HepG2 (cell line): ENCODE results near the gene WDR18. TPM values are rescaled to one million over a fixed set of nuclear protein-coding genes. Genes with fewer than 3 reads are reported as not detected.

Experiments used
- ARID4A ChIP-seq: sonication (generic); formaldehyde crosslinking; IDR thresholded peaks from 2 replicates; pipeline ENCODE4 v1.5.0; 2020; ENCODE audit warnings: mild to moderate bottlenecking, missing genetic modification reagents, borderline replicate concordance
- ELF1 ChIP-seq: sonication (generic); formaldehyde crosslinking; IDR thresholded peaks from 2 replicates; pipeline ENCODE4 v1.4.0; 2020; ENCODE audit warnings: missing genetic modification reagents
- ETV5 ChIP-seq: IDR thresholded peaks from 2 replicates; pipeline ENCODE4 v1.6.1; 2018; ENCODE audit warnings: missing biosample characterization, missing genetic modification reagents, inconsistent platforms, borderline replicate concordance
- HES4 ChIP-seq: sonication (generic); formaldehyde crosslinking; IDR thresholded peaks from 2 replicates; pipeline ENCODE4 v1.9.0; 2021; ENCODE audit warnings: mild to moderate bottlenecking, missing genetic modification reagents, borderline replicate concordance
- IRX3 ChIP-seq: sonication (generic); formaldehyde crosslinking; IDR thresholded peaks from 2 replicates; pipeline ENCODE4 v1.8.1; 2023; ENCODE audit warnings: mild to moderate bottlenecking, low read depth, missing genetic modification reagents, borderline replicate concordance
- ISL2 ChIP-seq: sonication (generic); formaldehyde crosslinking; IDR thresholded peaks from 2 replicates; pipeline ENCODE4 v1.5.0; 2020; ENCODE audit warnings: missing genetic modification reagents
- KDM4B ChIP-seq: sonication (generic); formaldehyde crosslinking; IDR thresholded peaks from 2 replicates; pipeline ENCODE4 v1.4.0; 2020; ENCODE audit warnings: missing genetic modification reagents
- PATZ1 ChIP-seq: sonication (generic); formaldehyde crosslinking; IDR thresholded peaks from 2 replicates; pipeline ENCODE4 v1.4.0; 2020; ENCODE audit warnings: missing genetic modification reagents
- RBM39 ChIP-seq: fragments of 200-400 bp; formaldehyde crosslinking; IDR thresholded peaks from one replicate; pipeline ENCODE4 v1.6.1; 2018; ENCODE audit warnings: antibody characterized with exemption, mild to moderate bottlenecking, low read depth, low read length; ENCODE audit not compliant: poor library complexity, severe bottlenecking
- SATB2 ChIP-seq: sonication (generic); formaldehyde crosslinking; IDR thresholded peaks from 2 replicates; pipeline ENCODE4 v1.5.0; 2020; ENCODE audit warnings: missing genetic modification reagents
- TBX2 ChIP-seq: sonication (generic); formaldehyde crosslinking; IDR thresholded peaks from 2 replicates; pipeline ENCODE4 v1.5.0; 2020; ENCODE audit warnings: missing genetic modification reagents, mild to moderate bottlenecking, borderline replicate concordance
- ZC3H4 ChIP-seq: sonication (generic); formaldehyde crosslinking; IDR thresholded peaks from 2 replicates; pipeline ENCODE4 v1.4.0; 2020; ENCODE audit warnings: missing genetic modification reagents, borderline replicate concordance
- ZNF468 ChIP-seq: sonication (generic); formaldehyde crosslinking; IDR thresholded peaks from 2 replicates; pipeline ENCODE4 v1.8.0; 2022; ENCODE audit warnings: mild to moderate bottlenecking, moderate library complexity, missing genetic modification reagents
- ZNF556 ChIP-seq: sonication (generic); formaldehyde crosslinking; IDR thresholded peaks from 2 replicates; pipeline ENCODE4 v1.4.0; 2020; ENCODE audit warnings: mild to moderate bottlenecking, missing genetic modification reagents, borderline replicate concordance
- ZNF574 ChIP-seq: sonication (generic); formaldehyde crosslinking; IDR thresholded peaks from 2 replicates; pipeline ENCODE4 v1.4.0; 2020; ENCODE audit warnings: missing genetic modification reagents
- ZNF878 ChIP-seq: sonication (generic); formaldehyde crosslinking; IDR thresholded peaks from 2 replicates; pipeline ENCODE4 v1.8.1; 2023; ENCODE audit warnings: mild to moderate bottlenecking, missing genetic modification reagents, moderate library complexity
- ZSCAN25 ChIP-seq: sonication (generic); formaldehyde crosslinking; IDR thresholded peaks from 2 replicates; pipeline ENCODE4 v1.8.0; 2022; ENCODE audit warnings: mild to moderate bottlenecking, missing genetic modification reagents
- polyA plus RNA-seq, 8 experiments: library from polyadenylated mRNA; depleted of rRNA in 3 of 8; stranded (reverse) in 7 of 8; unstranded in 1 of 8; fragments of >200 nt; fragmentation: Illumina TruSeq in 4 of 8; extraction: Trizol in 4 of 8; gene quantifications; 2 replicates each; pipeline versions ENCODE4 v1.2.1 to v1.2.3, GENCODE V29; 2011 to 2016; ENCODE audit warnings: low read depth in 4 of 8, missing spikeins in 1 of 8, mixed read lengths in 1 of 8; ENCODE audit not compliant: insufficient read depth in 1 of 8
- total RNA-seq, 5 experiments: library from RNA; depleted of rRNA; stranded (reverse); fragments of >200 nt; fragmentation: Illumina TruSeq; extraction: Trizol; gene quantifications; 2 replicates each; pipeline ENCODE4 v1.2.3, GENCODE V29; 2016; ENCODE audit warnings: low read depth in 1 of 5

Gene WDR18
- total and polyA plus RNA-seq, 2 of the 13 experiments (the other 11 are each of a cell fraction or from before 2014, with no cell fraction given): 36.4 to 47.6 TPM

DNA sequence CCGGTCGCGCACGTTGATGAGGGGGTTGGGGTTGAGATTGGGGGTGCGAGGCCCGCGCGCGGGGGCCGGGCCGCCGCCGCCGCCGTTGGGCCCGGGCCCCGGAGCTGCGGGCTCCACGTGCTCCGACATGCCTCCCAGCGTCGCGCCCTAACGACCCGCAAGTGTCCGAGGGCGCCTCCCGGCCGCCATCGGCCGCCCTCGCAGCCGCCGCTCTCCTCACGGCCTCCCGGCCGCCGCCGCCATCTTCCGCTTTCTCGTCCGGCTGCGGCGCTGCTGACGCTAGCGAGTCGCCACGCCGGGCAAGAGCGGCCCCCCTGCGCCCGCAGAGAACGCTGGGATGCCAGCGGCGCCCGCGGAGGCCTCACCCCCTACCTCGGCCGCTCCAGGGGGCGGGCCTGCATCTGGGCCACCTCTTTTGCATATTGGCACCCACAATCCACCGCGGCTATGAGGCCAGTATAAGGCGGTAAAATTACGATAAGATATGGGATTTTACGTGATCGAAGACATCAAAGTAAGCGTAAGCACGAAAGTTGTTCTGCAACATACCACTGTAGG lies 36.8 kb downstream of the WDR18 start, which contains the start of gene TMEM259 (continued):
- peak; percentile 46; the same call in 1 of the 2 replicates for TF ChIP-seq ISL2 (CRISPR knock-in tag)
- peak; percentile 21; the same call in 1 of the 2 replicates for TF ChIP-seq HES4
- TF ChIP-seq ZNF878 (CRISPR knock-in tag): peak; percentile 62; the same call in 1 of the 2 replicates
- no peak for TF ChIP-seq SATB2
- peak; percentile 99 for TF ChIP-seq ZNF574 (CRISPR knock-in tag)
- peak; percentile 16; the same call in 1 of the 2 replicates for TF ChIP-seq ETV5 (CRISPR knock-in tag)
- TF ChIP-seq ZSCAN25 (CRISPR knock-in tag): no peak; the same call in 1 of the 2 replicates
- TF ChIP-seq TBX2: no peak
- TF ChIP-seq IRX3 (CRISPR knock-in tag): 0 out of 2 replicates have a peak, but pooled peaks have one; percentile 72
- TF ChIP-seq ELF1: 0 out of 2 replicates have a peak, but pooled peaks have one; percentile 32
- TF ChIP-seq ZC3H4 (CRISPR knock-in tag): no peak
- peak; percentile 48 for TF ChIP-seq RBM39
- no peak for TF ChIP-seq ZNF468
- 0 out of 2 replicates have a peak, but pooled peaks have one; percentile 9 for TF ChIP-seq KDM4B (CRISPR knock-in tag)
- peak; percentile 41; the same call in 1 of the 2 replicates for TF ChIP-seq PATZ1 (CRISPR knock-in tag)
- peak; percentile 77; the same call in 1 of the 2 replicates for TF ChIP-seq ARID4A (CRISPR knock-in tag)
- TF ChIP-seq ZNF556 (CRISPR knock-in tag): peak; percentile 60; the same call in 1 of the 2 replicates
